ENCODE results near the gene ARRB2. TPM values are rescaled to one million over a fixed set of nuclear protein-coding genes. Genes with fewer than 3 reads are reported as not detected.

The ARRB2 gene
- total and polyA plus RNA-seq, 2 of the 8 experiments (the other 6 are each of a cell fraction or from before 2014, with no cell fraction given) = 72.4 to 101 TPM

GRCh38 chr17:4747847-4748246, 37.4 kb downstream of the ARRB2 start:
- Histone ChIP-seq H4K91ac (replicated peaks; ENCODE audit: insufficient read length, low read length) (no peak overlapping the region), H2BK15ac (ENCODE audit: low read length) (no peak overlapping the region), H4K8ac (ENCODE audit: extremely low read depth, insufficient read depth, low read length) (no peak overlapping the region), H3K79me1 (ENCODE audit: low read depth, low read length) (no peaks in the 10 kb centered on the region), H3K27me3 (replicated peaks in 1 of 4; ENCODE audit: control insufficient read depth in 3 of 4, extremely low read depth in 1 of 4, insufficient read depth in 3 of 4, low read length in 3 of 4) (peaks cover 0 to 9% (median 5%) of the 10 kb centered on the region in 4 experiments; a peak in 4 of 7 replicates), H3K4me2 (ENCODE audit: insufficient read depth in 1 of 2, low read depth in 2 of 2, low read length in 2 of 2) (no peak overlapping the region), H4K5ac (ENCODE audit: insufficient read length, low read depth, low read length) (no peak overlapping the region), H3K79me2 (ENCODE audit: control insufficient read depth in 1 of 2, insufficient read depth in 2 of 2, low read length in 2 of 2) (no peaks in the 10 kb centered on the region), H3K4me3 (ENCODE audit: extremely low read depth in 1 of 4, insufficient read depth in 2 of 4, low read depth in 3 of 4, low read length in 4 of 4) (no peak overlapping the region), H2BK120ac (replicated peaks; ENCODE audit: low read depth, low read length) (no peak overlapping the region), H3K56ac (replicated peaks; ENCODE audit: insufficient read length, low read depth, low read length) (no peak overlapping the region), H3K18ac (ENCODE audit: extremely low read depth, low read length) (no peak overlapping the region), H3K9ac (replicated peaks in 1 of 4; ENCODE audit: extremely low read depth in 1 of 4, low read depth in 3 of 4, low read length in 3 of 4) (no peak overlapping the region), H3K4ac (replicated peaks; ENCODE audit: insufficient read length, low read depth, low read length) (no peak overlapping the region), H2BK20ac (ENCODE audit: low read length) (no peak overlapping the region), H4K20me1 (replicated peaks in 1 of 2; ENCODE audit: control insufficient read depth in 1 of 2, insufficient read depth in 2 of 2, low read length in 2 of 2) (no peaks in the 10 kb centered on the region), H3K23ac (ENCODE audit: insufficient read length) (no peak overlapping the region), H3K23me2 (ENCODE audit: low read depth, low read length) (peaks cover 7% of the 10 kb centered on the region; the same call in 1 of the 2 replicates), H3K14ac (ENCODE audit: insufficient read length) (no peak overlapping the region), H2AFZ (ENCODE audit: low read length) (no peak overlapping the region), H3K4me1 (replicated peaks in 1 of 4; ENCODE audit: control insufficient read depth in 3 of 4, insufficient read depth in 4 of 4, low read length in 3 of 4) (peaks cover 0 to 3% (median under 1%) of the 10 kb centered on the region in 4 experiments; a peak in 3 of 7 replicates), H3K9me3 (ENCODE audit: insufficient read depth in 2 of 2, low read depth in 1 of 2, low read length in 1 of 2) (no peaks in the 10 kb centered on the region), H3K27ac (ENCODE audit: low read depth, low read length) (no peak overlapping the region), H2AK5ac (ENCODE audit: low read depth, low read length) (no peak overlapping the region), H2BK5ac (ENCODE audit: low read depth, low read length) (no peak overlapping the region), H3K36me3 (ENCODE audit: control insufficient read depth in 2 of 4, insufficient read depth in 4 of 4, low read length in 3 of 4) (no peaks in the 10 kb centered on the region), H2BK12ac (ENCODE audit: low read depth, low read length) (no peak overlapping the region)
- DNase-seq (ENCODE audit: low read depth in 1 of 2, low spot score in 2 of 2) (no peak), FAIRE-seq (no peak)
- 93% methylated on average over 5 of the region's 5 CpGs; no CpG with 5 or more reads in 1 of the 2 experiments for WGBS, 2 experiments (ENCODE audit: extremely low coverage in 1 of 2, insufficient coverage in 1 of 2, insufficient read length in 1 of 2, insufficient replicate concordance in 2 of 2, low coverage in 1 of 2, low lambda C conversion rate in 2 of 2, missing lambda C conversion rate in 1 of 2)
- ChIA-PET CTCF (ENCODE audit: partially characterized antibody) (interaction anchor here (0.7 to 1.3 kb wide), 3 partner anchors 39 to 134 kb away, joined by 3 to 7 read pairs (median 3); no protein-coding TSS in a partner anchor), POLR2A (ENCODE audit: partially characterized antibody) (interaction anchor here (0.6 to 1.6 kb wide), 2 partner anchors 31 to 43 kb away, joined by 3 to 8 read pairs; partner anchors contain the start of gene PELP1)
- TF ChIP-seq POLR2A (IDR thresholded peaks at IDR 0.05; ENCODE audit: control extremely low read depth in 1 of 2, low read depth in 2 of 2, low read length in 2 of 2) (no peak), ATF3 (IDR thresholded peaks at IDR 0.05; ENCODE audit: insufficient read depth, low read depth, low read length) (no peak), RXRA (IDR thresholded peaks at IDR 0.05; ENCODE audit: insufficient read depth, low read depth, low read length) (no peak), JUN (IDR thresholded peaks at IDR 0.05; ENCODE audit: low read depth, low read length) (no peak), ATF2 (IDR thresholded peaks at IDR 0.05; ENCODE audit: low read length) (no peak), CTCF (IDR thresholded peaks at IDR 0.05; ENCODE audit: control extremely low read depth in 1 of 3, insufficient read depth in 1 of 3, low read depth in 1 of 3, low read length in 3 of 3) (no peak), NANOG (IDR thresholded peaks at IDR 0.05; ENCODE audit: insufficient read depth, low read depth, low read length, poor library complexity, severe bottlenecking) (no peak), SIX5 (IDR thresholded peaks at IDR 0.05; ENCODE audit: low read depth, low read length) (no peak), SRF (IDR thresholded peaks at IDR 0.05; ENCODE audit: low read depth, low read length) (no peak)

Measured in H1 (cell line).